Measurements from ENCODE around the gene KLHDC9. TPM values are rescaled to one million over a fixed set of nuclear protein-coding genes. Genes with fewer than 3 reads are reported as not detected.

Gene KLHDC9
- total and polyA plus RNA-seq, 9 of the 15 experiments (the other 6 are each of a cell fraction or from before 2014, with no cell fraction given) = not detected

DNA sequence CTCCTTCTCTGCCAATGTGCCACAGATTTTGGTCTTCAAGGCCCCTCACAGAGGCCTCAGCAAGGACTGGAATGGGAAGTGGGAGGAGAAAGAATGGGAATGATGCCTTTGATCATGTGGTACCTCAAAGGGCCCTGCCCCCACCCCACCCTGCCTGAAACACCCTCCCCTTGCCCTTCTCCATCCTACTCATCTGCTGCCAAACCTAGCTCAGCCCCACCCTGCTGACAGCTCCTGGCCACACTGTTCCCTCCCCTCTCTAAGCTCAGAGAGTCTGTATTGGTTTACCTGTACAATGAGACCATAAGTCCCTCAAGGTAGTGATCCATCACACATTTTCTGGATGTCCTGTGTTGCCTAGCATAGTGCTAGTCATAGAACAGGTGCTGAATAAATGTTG, 21.8 kb upstream of the KLHDC9 start:
- DNase-seq (ENCODE audit: extremely low read depth in 1 of 4, low spot score in 3 of 4) (no peak), ATAC-seq (no peak), FAIRE-seq (no peak)
- H3K36me3 ChIP-seq (ENCODE audit: control insufficient read depth, insufficient read depth, low read length) = no peaks in the 10 kb centered on the region
- no peak overlapping the region for H3K27ac ChIP-seq (ENCODE audit: extremely low read depth, low read depth, low read length)
- H3K4me1 ChIP-seq (replicated peaks in 1 of 2; ENCODE audit: control insufficient read depth in 2 of 2, insufficient read depth in 2 of 2, low read length in 2 of 2) = peaks cover 8 to 25% of the 10 kb centered on the region in 2 experiments; a peak in 3 of 5 replicates
- no peaks in the 10 kb centered on the region for H3K79me2 ChIP-seq (ENCODE audit: control insufficient read depth, insufficient read depth, low read length)
- no peak overlapping the region for H2AFZ ChIP-seq (ENCODE audit: low read depth, low read length)
- H3K9ac ChIP-seq (ENCODE audit: insufficient read depth in 1 of 2, low read depth in 2 of 2, low read length in 2 of 2) = no peak overlapping the region
- intact Hi-C loops (cut with micrococcal nuclease) = loop anchor here (10.0 kb wide), 1 partner anchor 58 kb away; the partner anchor contains the start of gene DEDD
- no peak overlapping the region for H3K4me2 ChIP-seq (ENCODE audit: insufficient read depth, low read length)
- in situ Hi-C loops (cut with MboI) = loop anchor here (25.0 kb wide), 1 partner anchor 239 kb away; no protein-coding TSS in a partner anchor
- no peaks in the 10 kb centered on the region for H4K20me1 ChIP-seq (replicated peaks; ENCODE audit: control insufficient read depth, insufficient read depth, low read length)
- no TSS peak for BruUV-seq (replicated peaks)
- no peaks in the 10 kb centered on the region for H3K9me1 ChIP-seq (ENCODE audit: control insufficient read depth, insufficient read depth, low read length)
- CTCF ChIA-PET (ENCODE audit: low intra/inter-chr PET ratio) = no interaction called here
- no peak overlapping the region for H3K4me3 ChIP-seq
- H3K27me3 ChIP-seq (ENCODE audit: control insufficient read depth in 2 of 2, insufficient read depth in 2 of 2, low read length in 2 of 2) = no peaks in the 10 kb centered on the region
- POLR2A ChIA-PET = no interaction called here
- no peaks in the 10 kb centered on the region for H3K9me3 ChIP-seq (replicated peaks; ENCODE audit: control insufficient read depth, insufficient read depth, low read depth, low read length)
- TF ChIP-seq NBN (IDR thresholded peaks at IDR 0.05; ENCODE audit: low read depth) = no peak
- TF ChIP-seq CEBPG (CRISPR knock-in tag; IDR thresholded peaks at IDR 0.05) = no peak
- TF ChIP-seq CEBPG (tag; conservative IDR thresholded peaks at IDR 0.05 in 1 of 2, IDR thresholded peaks at IDR 0.05 in 1 of 2) = no peak
- TF ChIP-seq PHF20 (IDR thresholded peaks at IDR 0.05; ENCODE audit: partially characterized antibody) = no peak
- TF ChIP-seq, protein P1, sequence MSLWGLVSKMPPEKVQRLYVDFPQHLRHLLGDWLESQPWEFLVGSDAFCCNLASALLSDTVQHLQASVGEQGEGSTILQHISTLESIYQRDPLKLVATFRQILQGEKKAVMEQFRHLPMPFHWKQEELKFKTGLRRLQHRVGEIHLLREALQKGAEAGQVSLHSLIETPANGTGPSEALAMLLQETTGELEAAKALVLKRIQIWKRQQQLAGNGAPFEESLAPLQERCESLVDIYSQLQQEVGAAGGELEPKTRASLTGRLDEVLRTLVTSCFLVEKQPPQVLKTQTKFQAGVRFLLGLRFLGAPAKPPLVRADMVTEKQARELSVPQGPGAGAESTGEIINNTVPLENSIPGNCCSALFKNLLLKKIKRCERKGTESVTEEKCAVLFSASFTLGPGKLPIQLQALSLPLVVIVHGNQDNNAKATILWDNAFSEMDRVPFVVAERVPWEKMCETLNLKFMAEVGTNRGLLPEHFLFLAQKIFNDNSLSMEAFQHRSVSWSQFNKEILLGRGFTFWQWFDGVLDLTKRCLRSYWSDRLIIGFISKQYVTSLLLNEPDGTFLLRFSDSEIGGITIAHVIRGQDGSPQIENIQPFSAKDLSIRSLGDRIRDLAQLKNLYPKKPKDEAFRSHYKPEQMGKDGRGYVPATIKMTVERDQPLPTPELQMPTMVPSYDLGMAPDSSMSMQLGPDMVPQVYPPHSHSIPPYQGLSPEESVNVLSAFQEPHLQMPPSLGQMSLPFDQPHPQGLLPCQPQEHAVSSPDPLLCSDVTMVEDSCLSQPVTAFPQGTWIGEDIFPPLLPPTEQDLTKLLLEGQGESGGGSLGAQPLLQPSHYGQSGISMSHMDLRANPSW (CRISPR knock-in tag; IDR thresholded peaks at IDR 0.05) = no peak
- no peak for TF ChIP-seq DPF2 (IDR thresholded peaks at IDR 0.05)
- no peak for TF ChIP-seq CHCHD3 (CRISPR knock-in tag; IDR thresholded peaks at IDR 0.05)
- TF ChIP-seq, protein P2, sequence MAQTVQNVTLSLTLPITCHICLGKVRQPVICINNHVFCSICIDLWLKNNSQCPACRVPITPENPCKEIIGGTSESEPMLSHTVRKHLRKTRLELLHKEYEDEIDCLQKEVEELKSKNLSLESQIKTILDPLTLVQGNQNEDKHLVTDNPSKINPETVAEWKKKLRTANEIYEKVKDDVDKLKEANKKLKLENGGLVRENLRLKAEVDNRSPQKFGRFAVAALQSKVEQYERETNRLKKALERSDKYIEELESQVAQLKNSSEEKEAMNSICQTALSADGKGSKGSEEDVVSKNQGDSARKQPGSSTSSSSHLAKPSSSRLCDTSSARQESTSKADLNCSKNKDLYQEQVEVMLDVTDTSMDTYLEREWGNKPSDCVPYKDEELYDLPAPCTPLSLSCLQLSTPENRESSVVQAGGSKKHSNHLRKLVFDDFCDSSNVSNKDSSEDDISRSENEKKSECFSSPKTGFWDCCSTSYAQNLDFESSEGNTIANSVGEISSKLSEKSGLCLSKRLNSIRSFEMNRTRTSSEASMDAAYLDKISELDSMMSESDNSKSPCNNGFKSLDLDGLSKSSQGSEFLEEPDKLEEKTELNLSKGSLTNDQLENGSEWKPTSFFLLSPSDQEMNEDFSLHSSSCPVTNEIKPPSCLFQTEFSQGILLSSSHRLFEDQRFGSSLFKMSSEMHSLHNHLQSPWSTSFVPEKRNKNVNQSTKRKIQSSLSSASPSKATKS (CRISPR knock-in tag; IDR thresholded peaks at IDR 0.05) = no peak
- TF ChIP-seq, protein P3, sequence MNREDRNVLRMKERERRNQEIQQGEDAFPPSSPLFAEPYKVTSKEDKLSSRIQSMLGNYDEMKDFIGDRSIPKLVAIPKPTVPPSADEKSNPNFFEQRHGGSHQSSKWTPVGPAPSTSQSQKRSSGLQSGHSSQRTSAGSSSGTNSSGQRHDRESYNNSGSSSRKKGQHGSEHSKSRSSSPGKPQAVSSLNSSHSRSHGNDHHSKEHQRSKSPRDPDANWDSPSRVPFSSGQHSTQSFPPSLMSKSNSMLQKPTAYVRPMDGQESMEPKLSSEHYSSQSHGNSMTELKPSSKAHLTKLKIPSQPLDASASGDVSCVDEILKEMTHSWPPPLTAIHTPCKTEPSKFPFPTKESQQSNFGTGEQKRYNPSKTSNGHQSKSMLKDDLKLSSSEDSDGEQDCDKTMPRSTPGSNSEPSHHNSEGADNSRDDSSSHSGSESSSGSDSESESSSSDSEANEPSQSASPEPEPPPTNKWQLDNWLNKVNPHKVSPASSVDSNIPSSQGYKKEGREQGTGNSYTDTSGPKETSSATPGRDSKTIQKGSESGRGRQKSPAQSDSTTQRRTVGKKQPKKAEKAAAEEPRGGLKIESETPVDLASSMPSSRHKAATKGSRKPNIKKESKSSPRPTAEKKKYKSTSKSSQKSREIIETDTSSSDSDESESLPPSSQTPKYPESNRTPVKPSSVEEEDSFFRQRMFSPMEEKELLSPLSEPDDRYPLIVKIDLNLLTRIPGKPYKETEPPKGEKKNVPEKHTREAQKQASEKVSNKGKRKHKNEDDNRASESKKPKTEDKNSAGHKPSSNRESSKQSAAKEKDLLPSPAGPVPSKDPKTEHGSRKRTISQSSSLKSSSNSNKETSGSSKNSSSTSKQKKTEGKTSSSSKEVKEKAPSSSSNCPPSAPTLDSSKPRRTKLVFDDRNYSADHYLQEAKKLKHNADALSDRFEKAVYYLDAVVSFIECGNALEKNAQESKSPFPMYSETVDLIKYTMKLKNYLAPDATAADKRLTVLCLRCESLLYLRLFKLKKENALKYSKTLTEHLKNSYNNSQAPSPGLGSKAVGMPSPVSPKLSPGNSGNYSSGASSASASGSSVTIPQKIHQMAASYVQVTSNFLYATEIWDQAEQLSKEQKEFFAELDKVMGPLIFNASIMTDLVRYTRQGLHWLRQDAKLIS (CRISPR knock-in tag; IDR thresholded peaks at IDR 0.05) = no peak
- TF ChIP-seq FOXM1 (IDR thresholded peaks at IDR 0.05; ENCODE audit: low read depth) = no peak
- no peak for TF ChIP-seq FOXM1 (CRISPR knock-in tag; IDR thresholded peaks at IDR 0.05; ENCODE audit: low read depth)
- no peak for TF ChIP-seq TAF1 (IDR thresholded peaks at IDR 0.05; ENCODE audit: control insufficient read depth, extremely low read depth, insufficient read depth, low read length, severe bottlenecking)
- TF ChIP-seq BHLHE40 (IDR thresholded peaks at IDR 0.05; ENCODE audit: low read length) = no peak

Data from K562 (cell line).